GM23248 (cell line): Measurements from ENCODE around the gene NRP2.

Experiments used
- EZH2 ChIP-seq: fragments of 200-600 bp; sonication (generic); IDR thresholded peaks from 2 replicates; pipeline ENCODE4 v1.6.1; 2018; ENCODE audit warnings: antibody characterized with exemption, mild to moderate bottlenecking; ENCODE audit not compliant: insufficient read depth, poor library complexity, severe bottlenecking
- EZH2phosphoT487 ChIP-seq: fragments of 200-600 bp; sonication (generic); IDR thresholded peaks from 2 replicates; pipeline ENCODE4 v1.6.1; 2018; ENCODE audit warnings: antibody characterized with exemption, moderate library complexity, mild to moderate bottlenecking, low read depth; ENCODE audit not compliant: insufficient read depth

DNA sequence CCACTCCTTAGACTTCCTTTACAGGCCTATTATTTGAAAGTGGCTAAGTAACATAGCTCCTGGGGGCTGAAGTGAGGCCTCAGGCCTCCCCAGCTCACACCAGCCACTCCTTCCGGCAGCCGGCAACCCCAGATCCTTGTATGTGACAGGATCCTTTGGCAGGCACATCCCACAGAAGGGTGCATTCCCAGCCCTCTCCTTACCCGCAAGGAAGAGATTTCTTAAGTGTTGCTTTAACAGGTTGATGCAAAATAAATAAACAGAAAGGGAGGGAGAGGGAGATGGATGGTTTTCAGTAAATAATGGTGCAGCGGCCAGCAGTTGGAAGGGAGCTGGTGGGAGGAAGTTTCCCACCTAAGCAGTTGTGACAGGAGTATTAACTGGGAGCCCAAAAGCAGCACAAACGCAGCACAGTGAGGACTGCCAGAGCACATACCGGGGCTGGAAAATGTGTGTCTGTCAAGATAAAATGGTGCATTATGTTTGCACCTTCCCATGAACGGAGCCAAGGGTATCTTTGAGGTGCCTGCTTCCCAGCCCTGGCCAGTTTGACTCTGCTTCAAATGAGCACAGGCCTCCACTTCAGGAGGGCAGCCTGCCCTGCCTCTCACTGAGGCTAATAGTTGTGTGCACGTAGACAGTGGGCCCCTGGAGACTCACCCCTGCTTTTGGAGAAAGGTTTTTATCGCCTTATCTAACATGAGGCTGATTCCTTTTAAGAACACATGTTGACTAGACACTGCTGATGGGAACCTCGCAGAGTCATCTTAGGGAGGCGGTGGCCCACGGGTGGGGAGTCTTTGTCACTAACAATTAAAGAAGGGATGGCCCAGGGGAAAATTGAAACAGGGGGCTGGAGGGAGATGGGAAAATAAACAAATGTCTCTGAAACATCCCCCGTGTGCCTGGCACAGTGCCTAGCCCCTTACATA is 32.8 kb downstream of the NRP2 start:
- TF ChIP-seq EZH2phosphoT487 (no peak), EZH2 (no peak)
